ENCODE measurements around the gene MYT1. TPM values are rescaled to one million over a fixed set of nuclear protein-coding genes. Genes with fewer than 3 reads are reported as not detected.
A peak's percentile ranks its signal among the peaks of the same experiment; 100 is the strongest.

Gene MYT1
- total RNA-seq, 1 experiment from 2014 or later, result not detected

DNA sequence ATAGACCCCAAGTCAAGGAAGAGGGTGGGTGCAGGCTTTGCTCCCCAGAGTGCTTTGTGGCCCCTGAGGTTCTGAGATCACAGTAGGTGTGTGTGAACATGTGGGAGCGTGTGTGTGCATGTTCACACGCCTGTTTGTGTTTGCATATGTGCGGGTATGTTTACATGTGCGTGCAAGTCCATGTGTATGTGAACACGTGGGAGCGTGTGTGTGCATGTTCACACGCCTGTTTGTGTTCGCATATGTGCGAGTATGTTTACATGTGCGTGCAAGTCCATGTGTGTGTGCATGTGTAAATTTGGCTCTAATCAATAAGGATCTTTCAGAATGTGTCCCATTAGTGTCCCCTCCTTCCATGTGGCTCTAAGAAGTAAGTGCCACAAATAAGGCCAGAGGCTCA lies 49.9 kb downstream of the MYT1 start:
- Histone ChIP-seq H3K4me3 (no peak overlapping the region), H2AFZ (no peak overlapping the region), H3K9me3 (ENCODE audit: insufficient read depth, low read depth) (no peaks in the 10 kb centered on the region), H3K27me3 (ENCODE audit: insufficient read depth, low read depth) (peaks cover 97% of the 10 kb centered on the region), H3K27ac (no peak overlapping the region), H3K9me2 (ENCODE audit: insufficient read depth) (no peaks in the 10 kb centered on the region), H3F3A (ENCODE audit: insufficient read depth, low read depth) (no peaks in the 10 kb centered on the region), H3K4me1 (replicated peaks; ENCODE audit: insufficient read depth) (no peaks in the 10 kb centered on the region), H4K20me1 (ENCODE audit: insufficient read depth) (peaks cover 6% of the 10 kb centered on the region; the same call in 1 of the 2 replicates), H3K79me2 (ENCODE audit: low read depth) (no peaks in the 10 kb centered on the region), H3K4me2 (no peak overlapping the region), H3K36me3 (ENCODE audit: low read depth) (no peaks in the 10 kb centered on the region)
- ChIA-PET POLR2A (ENCODE audit: unreplicated experiment) (no interaction called here), CTCF (no interaction called here)
- intact Hi-C loops (cut with micrococcal nuclease; ENCODE audit: unreplicated experiment), result no loop called here
- TF ChIP-seq, protein P1, sequence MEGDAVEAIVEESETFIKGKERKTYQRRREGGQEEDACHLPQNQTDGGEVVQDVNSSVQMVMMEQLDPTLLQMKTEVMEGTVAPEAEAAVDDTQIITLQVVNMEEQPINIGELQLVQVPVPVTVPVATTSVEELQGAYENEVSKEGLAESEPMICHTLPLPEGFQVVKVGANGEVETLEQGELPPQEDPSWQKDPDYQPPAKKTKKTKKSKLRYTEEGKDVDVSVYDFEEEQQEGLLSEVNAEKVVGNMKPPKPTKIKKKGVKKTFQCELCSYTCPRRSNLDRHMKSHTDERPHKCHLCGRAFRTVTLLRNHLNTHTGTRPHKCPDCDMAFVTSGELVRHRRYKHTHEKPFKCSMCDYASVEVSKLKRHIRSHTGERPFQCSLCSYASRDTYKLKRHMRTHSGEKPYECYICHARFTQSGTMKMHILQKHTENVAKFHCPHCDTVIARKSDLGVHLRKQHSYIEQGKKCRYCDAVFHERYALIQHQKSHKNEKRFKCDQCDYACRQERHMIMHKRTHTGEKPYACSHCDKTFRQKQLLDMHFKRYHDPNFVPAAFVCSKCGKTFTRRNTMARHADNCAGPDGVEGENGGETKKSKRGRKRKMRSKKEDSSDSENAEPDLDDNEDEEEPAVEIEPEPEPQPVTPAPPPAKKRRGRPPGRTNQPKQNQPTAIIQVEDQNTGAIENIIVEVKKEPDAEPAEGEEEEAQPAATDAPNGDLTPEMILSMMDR (conservative IDR thresholded peaks at IDR 0.05), result no peak
- no peak for TF ChIP-seq EZH2 (IDR thresholded peaks at IDR 0.05; ENCODE audit: low read depth)
- DNase-seq, result no peak
- BruUV-seq (replicated peaks), result no TSS peak

DNA sequence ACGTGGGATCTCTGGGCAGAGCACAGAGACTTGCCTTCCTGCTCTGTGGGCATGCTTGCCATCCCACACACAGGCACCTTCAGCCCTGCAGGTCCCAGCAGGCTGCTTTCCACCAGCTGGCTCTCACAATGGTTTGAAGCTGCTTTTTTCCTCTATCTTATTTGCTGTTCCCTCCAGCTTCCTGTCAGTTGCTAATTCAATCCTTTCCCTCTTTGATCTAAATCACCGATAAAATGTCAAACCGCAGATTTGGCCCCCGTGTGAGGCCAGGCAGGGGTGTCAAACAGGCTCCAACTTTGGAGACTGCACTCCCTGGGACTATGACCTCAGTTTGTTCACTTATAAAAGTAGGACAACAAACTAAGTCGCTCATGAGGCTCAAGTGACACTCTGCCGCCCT lies 50.7 kb downstream of the MYT1 start:
- peaks cover 97% of the 10 kb centered on the region for H3K27me3 ChIP-seq (ENCODE audit: insufficient read depth, low read depth)
- no peaks in the 10 kb centered on the region for H3F3A ChIP-seq (ENCODE audit: insufficient read depth, low read depth)
- no peaks in the 10 kb centered on the region for H3K79me2 ChIP-seq (ENCODE audit: low read depth)
- no peak overlapping the region for H2AFZ ChIP-seq
- no peaks in the 10 kb centered on the region for H3K4me1 ChIP-seq (replicated peaks; ENCODE audit: insufficient read depth)
- no peaks in the 10 kb centered on the region for H3K9me2 ChIP-seq (ENCODE audit: insufficient read depth)
- intact Hi-C loops (cut with micrococcal nuclease; ENCODE audit: unreplicated experiment), result no loop called here
- POLR2A ChIA-PET (ENCODE audit: unreplicated experiment), result no interaction called here
- H4K20me1 ChIP-seq (ENCODE audit: insufficient read depth), result peaks cover 6% of the 10 kb centered on the region; the same call in 1 of the 2 replicates
- BruUV-seq (replicated peaks), result no TSS peak
- H3K9me3 ChIP-seq (ENCODE audit: insufficient read depth, low read depth), result no peaks in the 10 kb centered on the region
- H3K4me2 ChIP-seq, result no peak overlapping the region
- no peak for TF ChIP-seq EZH2 (IDR thresholded peaks at IDR 0.05; ENCODE audit: low read depth)
- TF ChIP-seq, protein P1 (conservative IDR thresholded peaks at IDR 0.05), result no peak
- DNase-seq, result no peak
- H3K4me3 ChIP-seq, result no peak overlapping the region
- H3K27ac ChIP-seq, result no peak overlapping the region
- H3K36me3 ChIP-seq (ENCODE audit: low read depth), result no peaks in the 10 kb centered on the region
- CTCF ChIA-PET, result no interaction called here

DNA sequence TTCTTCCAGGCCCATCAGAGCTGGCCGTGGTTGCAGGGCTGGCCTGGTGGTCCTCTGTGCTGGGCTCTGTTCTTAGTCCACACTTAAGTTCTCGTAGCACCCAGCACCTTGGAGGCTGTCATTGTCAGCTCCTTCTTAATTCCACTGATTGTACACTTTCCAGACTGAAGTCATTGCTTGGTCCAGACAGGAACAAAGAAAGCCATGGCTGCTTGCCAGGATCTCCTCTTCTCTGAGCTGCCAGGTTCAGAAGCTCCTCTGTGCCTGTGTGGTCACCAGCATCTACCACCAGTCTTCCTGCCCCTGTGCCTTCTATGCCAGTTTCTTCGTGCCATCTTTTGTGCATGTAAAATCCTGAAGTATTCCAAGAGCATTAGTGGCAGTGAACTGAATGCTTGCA lies 51.8 kb downstream of the MYT1 start:
- Histone ChIP-seq H4K20me1 (ENCODE audit: insufficient read depth) (no peaks in the 10 kb centered on the region), H3K4me3 (no peak overlapping the region), H3K27ac (no peak overlapping the region), H3K4me1 (replicated peaks; ENCODE audit: insufficient read depth) (no peaks in the 10 kb centered on the region), H3K36me3 (ENCODE audit: low read depth) (no peaks in the 10 kb centered on the region), H3K9me3 (ENCODE audit: insufficient read depth, low read depth) (no peaks in the 10 kb centered on the region), H3K4me2 (no peak overlapping the region), H3K79me2 (ENCODE audit: low read depth) (no peaks in the 10 kb centered on the region), H3F3A (ENCODE audit: insufficient read depth, low read depth) (no peaks in the 10 kb centered on the region), H3K9me2 (ENCODE audit: insufficient read depth) (no peaks in the 10 kb centered on the region), H2AFZ (no peak overlapping the region), H3K27me3 (ENCODE audit: insufficient read depth, low read depth) (peaks cover 92% of the 10 kb centered on the region)
- ChIA-PET POLR2A (ENCODE audit: unreplicated experiment) (interaction anchor here (0.7 kb wide), 1 partner anchor 18 kb away, joined by 5 read pairs; no protein-coding TSS in a partner anchor), CTCF (no interaction called here)
- intact Hi-C loops (cut with micrococcal nuclease; ENCODE audit: unreplicated experiment), result no loop called here
- DNase-seq, result peak in 1 of 2 experiments; percentile 43
- no TSS peak for BruUV-seq (replicated peaks)
- TF ChIP-seq EZH2 (IDR thresholded peaks at IDR 0.05; ENCODE audit: low read depth), result no peak
- TF ChIP-seq, protein P1 (conservative IDR thresholded peaks at IDR 0.05), result no peak

Measured in PC-9 (cell line).